HL-60/S4 treated with phorbol 12-myristate 13-acetate at 8.2 ng/mL for 4 days and 3 days (cell line): Measurements from ENCODE around the gene FAM118B.
"Not testable (repeated sequence)": the region's sequence is repeated elsewhere in the genome, so short reads cannot be mapped to it uniquely, and the experiment has no call there.

Experiments
- in situ Hi-C: fragments of 300-500 bp; cut with MboI; formaldehyde crosslinking; loops from 2 replicates; pipeline ENCODE4 v1.15.0; 2022; ENCODE audit warnings: low sequenced_read_pairs

Gene FAM118B

DNA sequence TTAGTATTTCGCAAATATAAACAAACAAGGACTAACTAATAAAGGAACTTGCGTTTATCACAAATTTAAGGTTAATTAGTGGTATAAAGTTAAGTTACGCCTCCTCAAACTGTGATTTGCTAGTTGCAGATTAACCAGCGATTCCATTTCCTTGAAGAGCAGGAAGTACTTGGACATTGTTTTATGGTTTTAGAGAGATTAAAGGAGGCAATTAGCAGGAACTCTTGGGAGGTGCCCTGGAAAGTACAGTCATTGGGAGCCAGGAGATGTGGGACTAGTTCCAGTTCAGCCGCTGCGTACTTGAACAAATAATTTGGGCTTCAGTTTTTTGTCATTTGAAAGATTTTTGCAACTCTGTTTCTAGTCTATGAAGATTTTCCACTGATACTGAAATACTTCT lies 3.3 kb downstream of the FAM118B start:
- in situ Hi-C loops, result no loop called here

- in situ Hi-C loops, result no loop called here
These were observed 5.1 kb downstream of the FAM118B start for GRCh38 chr11:126216526-126217305.

DNA sequence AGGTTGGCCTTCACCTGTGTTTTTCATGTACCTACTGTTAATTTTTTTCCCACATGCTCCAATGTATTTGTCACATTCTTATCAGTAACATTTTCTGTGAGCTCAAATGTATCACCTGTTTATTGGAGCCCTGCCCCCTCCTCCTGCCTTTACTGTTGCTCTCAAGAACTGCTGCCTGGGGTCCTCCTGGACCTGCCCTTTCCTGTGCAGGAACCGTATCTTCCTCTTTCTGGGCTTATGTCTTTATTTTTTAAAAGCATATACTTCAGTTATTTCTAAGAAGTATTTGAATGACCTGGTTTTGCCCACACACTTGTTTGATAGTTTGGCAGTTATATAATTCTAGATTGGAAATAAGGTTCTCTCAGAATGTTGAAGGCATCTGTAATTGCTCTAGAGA lies 5.9 kb downstream of the FAM118B start:
- in situ Hi-C loops, result no loop called here

DNA sequence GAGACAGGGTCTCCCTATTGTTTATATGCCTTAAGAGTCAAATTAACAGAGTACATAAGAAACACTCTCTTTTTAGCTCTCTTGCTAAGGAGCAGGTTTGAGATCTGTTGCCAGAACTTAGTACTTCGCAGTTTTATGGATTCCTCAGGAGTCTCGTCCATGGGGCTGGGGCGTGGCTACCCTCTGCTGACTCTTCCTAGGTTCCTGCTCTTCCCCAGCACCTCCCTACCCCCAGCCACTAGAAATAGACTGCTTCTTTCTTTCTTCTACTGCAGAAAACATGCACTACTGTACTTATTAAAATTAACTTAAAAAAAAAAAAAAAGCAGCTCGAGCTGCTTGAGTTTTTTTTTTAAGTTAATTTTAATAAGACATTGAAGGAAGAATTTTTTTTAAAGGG lies 8.0 kb downstream of the FAM118B start:
- in situ Hi-C loops, result no loop called here

- in situ Hi-C loops, result no loop called here
These were observed 13.2 kb downstream of the FAM118B start for GRCh38 chr11:126224647-126225294.

DNA sequence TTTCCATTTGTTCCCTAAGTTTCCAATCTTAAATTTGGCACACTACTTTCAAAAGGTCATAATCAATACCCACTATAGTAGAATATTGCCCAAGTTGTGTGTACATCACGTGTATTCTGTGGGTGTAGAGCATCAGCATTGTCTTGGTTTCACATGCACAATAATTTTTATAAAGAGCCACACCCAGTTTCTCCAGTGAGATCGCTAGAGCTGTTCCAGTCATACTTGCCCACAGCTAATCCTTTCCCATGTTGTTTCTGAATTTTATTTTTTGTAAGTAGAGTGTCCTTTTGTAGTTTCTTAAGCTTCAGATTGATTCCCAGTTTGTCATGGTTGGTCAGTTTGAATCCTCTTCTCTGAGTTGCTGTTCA lies 13.7 kb downstream of the FAM118B start:
- in situ Hi-C loops, result no loop called here

DNA sequence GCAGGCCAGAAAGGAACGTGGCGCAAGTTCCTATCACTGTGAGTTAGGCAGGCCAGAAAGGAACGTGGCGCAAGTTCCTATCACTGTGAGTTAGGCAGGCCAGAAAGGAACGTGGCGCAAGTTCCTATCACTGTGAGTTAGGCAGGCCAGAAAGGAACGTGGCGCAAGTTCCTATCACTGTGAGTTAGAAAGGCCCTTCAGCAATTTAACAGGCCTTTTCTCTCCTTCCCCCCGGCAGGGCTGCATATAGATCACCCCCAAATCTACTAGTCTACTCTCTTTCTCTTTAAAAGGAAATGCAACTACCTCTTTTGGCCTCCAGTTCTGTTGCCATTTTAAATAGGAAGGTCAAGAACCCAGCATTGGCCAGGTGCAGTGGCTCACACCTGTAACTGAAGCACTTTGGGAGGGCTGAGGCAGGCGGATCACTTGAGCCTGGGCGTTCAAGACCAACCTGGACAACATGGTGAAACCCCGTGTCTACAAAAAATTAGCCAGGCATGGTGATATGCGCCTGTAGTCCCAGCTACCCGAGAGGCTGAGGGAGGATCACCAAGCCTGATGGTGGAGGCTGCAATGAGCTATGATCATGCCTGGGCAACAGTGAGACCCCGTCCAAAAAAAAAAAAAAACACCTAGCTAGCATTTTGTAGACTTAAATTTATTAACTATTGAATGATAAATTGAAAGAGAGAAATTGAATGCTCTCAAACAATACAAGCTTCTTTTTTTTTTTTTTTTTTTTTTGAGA lies 14.9 kb downstream of the FAM118B start:
- in situ Hi-C loops, result no loop called here

DNA sequence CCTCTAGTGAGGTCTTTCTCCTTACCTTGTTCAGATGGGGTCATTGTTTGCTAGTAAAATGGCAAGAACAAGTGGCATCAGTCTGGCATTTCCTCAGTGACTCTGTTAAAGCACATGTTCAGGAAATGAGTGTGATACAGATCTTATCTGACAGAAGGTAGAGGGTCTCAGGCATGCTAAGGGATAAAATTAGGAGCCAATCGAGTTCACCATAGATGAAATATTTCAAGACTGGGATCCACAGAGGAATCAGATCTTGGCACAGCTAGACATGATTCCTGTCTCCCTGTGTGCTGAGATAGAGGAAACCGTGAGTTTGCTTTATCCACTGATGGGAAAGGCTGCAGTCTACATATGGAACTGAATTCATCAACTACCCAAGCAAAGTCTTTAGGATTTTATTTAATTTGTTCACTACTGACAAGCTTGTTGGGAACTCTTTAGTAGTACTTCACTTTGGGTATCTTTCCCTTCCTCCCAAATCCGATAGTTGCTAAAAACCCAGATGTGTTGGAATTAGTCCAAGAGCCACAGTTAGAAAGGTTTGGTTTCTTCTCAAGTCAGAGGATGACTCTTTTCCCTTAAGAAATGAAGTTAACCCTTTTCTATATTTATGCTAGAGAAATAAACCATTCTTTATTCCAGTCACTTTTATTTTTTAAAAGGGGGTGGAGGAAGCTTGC lies 18.4 kb downstream of the FAM118B start:
- in situ Hi-C loops, result no loop called here

DNA sequence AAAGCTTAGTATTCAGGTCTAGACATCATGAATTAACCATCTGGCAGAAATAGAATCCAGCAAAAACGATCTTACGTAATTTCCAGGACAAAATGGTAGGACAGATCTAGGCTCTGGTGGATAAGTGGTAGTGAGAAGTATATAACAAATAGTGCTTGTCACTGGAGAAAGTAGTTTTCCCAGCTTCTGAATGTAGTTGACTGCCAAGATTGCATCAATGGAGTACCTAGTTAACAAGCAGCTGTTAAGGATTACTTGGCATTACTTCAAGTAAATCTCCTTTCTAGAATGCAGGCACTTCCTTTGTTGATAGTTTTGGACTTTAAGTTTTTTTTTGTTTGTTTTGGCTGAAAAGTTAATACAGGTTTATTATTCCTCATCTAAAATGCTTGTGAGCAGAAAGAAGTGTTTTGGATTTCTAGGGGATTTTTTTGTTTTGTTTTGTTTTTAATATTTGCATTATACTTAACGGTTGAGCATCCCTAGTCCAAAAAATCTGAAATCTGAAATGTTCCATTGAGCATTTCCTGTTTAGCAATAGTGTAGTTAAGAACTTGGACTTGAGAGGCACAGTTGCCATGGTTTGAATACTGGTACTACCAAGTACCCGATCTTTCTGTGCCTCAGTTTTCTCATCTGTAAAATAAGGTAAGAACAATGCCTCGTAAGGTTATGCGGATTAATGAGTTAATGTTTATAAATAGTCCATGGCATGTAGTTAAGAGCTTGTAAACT lies 20.3 kb downstream of the FAM118B start:
- in situ Hi-C loops, result no loop called here

DNA sequence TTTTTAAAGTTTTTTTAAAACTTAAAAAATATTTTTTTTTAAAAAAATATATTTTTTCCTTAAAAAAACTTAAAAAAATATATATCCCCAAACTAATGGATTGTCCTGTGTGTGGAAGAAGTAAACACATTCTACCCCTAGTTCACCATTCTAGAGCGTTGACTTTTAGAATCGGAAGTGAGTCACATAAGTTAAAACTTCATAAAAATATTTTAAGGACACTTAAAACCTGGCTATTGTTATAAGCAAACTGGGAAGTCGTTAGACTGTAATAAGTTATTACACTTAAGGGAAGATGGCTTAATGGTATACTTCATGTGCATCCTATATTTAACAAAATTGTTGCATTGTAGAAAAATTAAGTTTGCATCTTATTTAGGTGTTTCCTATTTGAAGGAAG lies 21.1 kb downstream of the FAM118B start:
- in situ Hi-C loops, result no loop called here

DNA sequence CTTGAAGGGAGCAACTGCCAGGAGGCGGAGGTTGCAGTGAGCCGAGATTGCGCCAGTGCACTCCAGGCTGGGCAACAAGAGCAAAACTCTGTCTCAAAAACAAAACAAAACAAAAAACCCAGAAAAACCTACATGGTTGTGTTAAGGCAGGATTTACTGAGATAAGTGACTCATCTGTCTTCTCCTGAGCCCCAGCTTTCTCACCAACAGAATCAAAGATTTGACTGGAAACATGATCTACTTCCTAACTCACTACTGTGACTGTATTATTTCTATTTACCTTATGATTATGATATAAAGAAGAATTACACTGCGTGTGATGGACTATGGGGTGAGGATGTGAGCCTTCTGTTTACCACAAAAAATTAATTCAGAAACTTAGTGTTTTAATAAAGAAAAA lies 21.8 kb downstream of the FAM118B start:
- in situ Hi-C loops, result no loop called here

- in situ Hi-C loops, result no loop called here
These were observed 35.1 kb downstream of the FAM118B start for GRCh38 chr11:126246636-126247035.

GRCh38 chr11:126253265-126253664 lies 41.7 kb downstream of the FAM118B start:
- in situ Hi-C loops, result no loop called here

- in situ Hi-C loops, result no loop called here
These were observed 43.2 kb downstream of the FAM118B start for GRCh38 chr11:126254819-126255218.

DNA sequence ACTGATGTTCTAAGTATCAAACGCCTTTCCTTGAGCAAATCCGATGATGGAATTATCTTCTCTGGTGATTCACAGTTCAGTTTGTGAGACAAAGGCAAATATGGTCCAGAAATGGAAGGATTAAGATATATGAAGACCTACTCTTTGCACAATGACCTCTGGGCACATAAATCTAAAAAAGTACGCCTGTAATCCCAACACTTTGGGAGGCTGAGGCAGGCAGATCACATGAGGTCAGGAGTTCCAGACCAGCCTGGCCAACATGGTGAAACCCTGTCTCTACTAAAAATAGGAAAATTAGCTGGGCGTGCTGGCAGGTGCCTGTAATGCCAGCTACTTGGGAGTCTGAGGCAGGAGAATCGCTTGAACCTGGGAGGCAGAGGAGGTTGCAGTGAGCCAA lies 43.9 kb downstream of the FAM118B start:
- in situ Hi-C loops, result not testable (repeated sequence)

DNA sequence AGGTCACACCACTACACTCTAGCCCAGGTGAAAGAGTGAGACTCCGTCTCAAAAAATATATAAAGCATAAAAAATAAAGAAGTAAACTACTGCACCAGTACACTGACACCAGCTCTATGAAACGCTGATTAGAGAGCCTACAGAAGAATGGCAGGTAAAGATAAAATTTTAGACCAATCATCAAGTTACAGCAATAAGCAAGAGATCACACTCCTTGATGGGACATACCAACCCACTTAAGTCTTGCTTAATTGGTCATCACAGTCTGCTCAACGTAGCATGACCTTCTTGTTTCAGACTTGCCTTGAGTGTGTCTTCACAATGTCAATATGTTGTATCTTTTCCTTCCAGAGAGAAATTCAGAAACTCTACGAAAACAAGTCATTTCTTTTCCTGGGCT lies 44.6 kb downstream of the FAM118B start:
- in situ Hi-C loops, result no loop called here

- in situ Hi-C loops, result no loop called here
These were observed 45.6 kb downstream of the FAM118B start for GRCh38 chr11:126257144-126257543.

DNA sequence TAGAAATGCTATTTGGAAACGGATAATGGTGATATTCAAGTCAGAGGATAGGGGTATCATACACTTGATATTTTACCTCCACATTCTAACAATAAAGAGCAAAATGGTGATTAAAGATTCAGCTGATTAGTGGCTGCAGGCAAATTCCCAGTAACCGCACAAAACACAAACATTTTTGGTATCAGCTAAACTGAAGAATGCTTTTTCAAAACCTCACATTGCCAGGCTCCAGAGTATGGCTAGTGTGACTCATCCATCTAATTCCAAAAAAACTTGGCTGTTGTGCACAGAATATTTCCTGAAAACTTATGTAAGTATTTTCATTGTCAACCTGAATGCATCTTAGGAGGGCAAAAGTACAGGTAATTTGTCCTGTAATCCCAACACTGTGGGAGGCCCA lies 46.2 kb downstream of the FAM118B start:
- in situ Hi-C loops, result no loop called here

- in situ Hi-C loops, result no loop called here
These were observed 50.6 kb downstream of the FAM118B start for GRCh38 chr11:126262216-126262615.

- in situ Hi-C loops, result no loop called here
These were observed 51.9 kb downstream of the FAM118B start for GRCh38 chr11:126263489-126263888.

- in situ Hi-C loops, result no loop called here
These were observed 54.2 kb downstream of the FAM118B start for GRCh38 chr11:126265811-126266210.
